ENCODE measurements around the gene DHCR7. TPM values are rescaled to one million over a fixed set of nuclear protein-coding genes. Genes with fewer than 3 reads are reported as not detected.

DHCR7 gene
- total RNA-seq, 1 donor from 2014 or later = 88.8 TPM

GRCh38 chr11:71482216-71482615, 34.0 kb upstream of the DHCR7 start:
- H3K36me3 ChIP-seq (ENCODE audit: control insufficient read depth, insufficient read depth, low read length) = peaks cover 4% of the 10 kb centered on the region
- TF ChIP-seq CTCF (IDR thresholded peaks at IDR 0.05; ENCODE audit: insufficient read depth, low read length, poor library complexity, severe bottlenecking) = no peak
- H3K4me3 ChIP-seq (ENCODE audit: low read depth, low read length) = no peak overlapping the region
- H3K27me3 ChIP-seq (ENCODE audit: control insufficient read depth, insufficient read depth, low read length) = no peaks in the 10 kb centered on the region
- no peak for DNase-seq (ENCODE audit: low read depth)

- TF ChIP-seq CTCF (IDR thresholded peaks at IDR 0.05; ENCODE audit: insufficient read depth, low read length, poor library complexity, severe bottlenecking) = no peak
- DNase-seq (ENCODE audit: low read depth) = no peak
- H3K36me3 ChIP-seq (ENCODE audit: control insufficient read depth, insufficient read depth, low read length) = peaks cover 4% of the 10 kb centered on the region
- H3K27me3 ChIP-seq (ENCODE audit: control insufficient read depth, insufficient read depth, low read length) = no peaks in the 10 kb centered on the region
- H3K4me3 ChIP-seq (ENCODE audit: low read depth, low read length) = no peak overlapping the region
Measured at GRCh38 chr11:71481101-71481960, 33.1 kb upstream of the DHCR7 start.

GRCh38 chr11:71478528-71478840, 30.3 kb upstream of the DHCR7 start:
- Histone ChIP-seq H3K4me3 (ENCODE audit: low read depth, low read length) (no peak overlapping the region), H3K36me3 (ENCODE audit: control insufficient read depth, insufficient read depth, low read length) (peaks cover 3% of the 10 kb centered on the region), H3K27me3 (ENCODE audit: control insufficient read depth, insufficient read depth, low read length) (no peaks in the 10 kb centered on the region)
- no peak for DNase-seq (ENCODE audit: low read depth)
- no peak for TF ChIP-seq CTCF (IDR thresholded peaks at IDR 0.05; ENCODE audit: insufficient read depth, low read length, poor library complexity, severe bottlenecking)

DNA sequence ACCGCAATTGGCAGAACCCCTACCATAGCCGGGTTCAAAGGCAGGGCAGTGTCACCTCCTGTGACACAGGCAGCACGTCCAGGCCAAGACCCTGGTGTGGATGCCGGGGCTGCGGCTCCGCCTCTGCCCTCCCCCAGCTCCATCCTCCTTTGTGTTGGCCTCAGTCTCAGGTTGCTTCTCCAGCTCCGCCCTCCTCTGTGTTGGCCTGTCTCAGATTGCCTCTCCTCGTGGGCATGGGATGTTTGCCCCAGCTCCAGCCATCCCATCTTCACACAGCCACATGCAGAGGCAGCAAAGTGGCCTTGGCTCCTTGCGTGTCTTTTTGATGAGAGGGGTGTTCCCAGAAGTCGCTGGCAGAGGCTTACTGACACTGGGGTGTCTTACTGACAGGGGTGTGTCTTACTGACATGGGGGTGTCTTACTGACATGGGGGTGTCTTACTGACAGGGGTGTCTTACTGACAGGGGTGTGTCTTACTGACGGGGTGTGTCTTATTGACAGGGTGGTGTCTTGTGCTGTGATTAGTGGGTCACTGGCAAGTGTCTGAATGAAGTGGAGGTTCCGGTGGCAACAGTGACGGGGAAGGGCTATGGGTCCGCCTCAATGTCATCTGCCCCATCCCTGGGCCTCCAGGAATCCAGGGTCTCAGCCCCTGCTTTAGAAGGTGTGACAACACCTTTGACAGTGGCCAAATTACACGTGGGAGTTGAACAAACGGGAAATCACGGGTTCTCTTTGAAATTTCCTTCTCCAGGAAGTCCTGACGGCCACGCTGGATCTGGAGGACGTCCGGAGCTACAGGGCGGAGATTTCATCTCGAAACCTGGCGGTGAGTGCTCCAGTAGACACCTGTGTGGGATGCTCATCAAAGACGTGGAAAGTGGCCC, 29.7 kb upstream of the DHCR7 start:
- Histone ChIP-seq H3K36me3 (ENCODE audit: control insufficient read depth, insufficient read depth, low read length) (peaks cover 3% of the 10 kb centered on the region), H3K4me3 (ENCODE audit: low read depth, low read length) (no peak overlapping the region), H3K27me3 (ENCODE audit: control insufficient read depth, insufficient read depth, low read length) (no peaks in the 10 kb centered on the region)
- TF ChIP-seq CTCF (IDR thresholded peaks at IDR 0.05; ENCODE audit: insufficient read depth, low read length, poor library complexity, severe bottlenecking) = no peak
- DNase-seq (ENCODE audit: low read depth) = no peak

- Histone ChIP-seq H3K27me3 (ENCODE audit: control insufficient read depth, insufficient read depth, low read length) (no peaks in the 10 kb centered on the region), H3K36me3 (ENCODE audit: control insufficient read depth, insufficient read depth, low read length) (peaks cover 3% of the 10 kb centered on the region), H3K4me3 (ENCODE audit: low read depth, low read length) (no peak overlapping the region)
- TF ChIP-seq CTCF (IDR thresholded peaks at IDR 0.05; ENCODE audit: insufficient read depth, low read length, poor library complexity, severe bottlenecking) = no peak
- no peak for DNase-seq (ENCODE audit: low read depth)
Measured at GRCh38 chr11:71476926-71477640, 28.9 kb upstream of the DHCR7 start.

Data from kidney epithelial cell (primary cell).